ENCODE data around the gene CNOT2.

DNA sequence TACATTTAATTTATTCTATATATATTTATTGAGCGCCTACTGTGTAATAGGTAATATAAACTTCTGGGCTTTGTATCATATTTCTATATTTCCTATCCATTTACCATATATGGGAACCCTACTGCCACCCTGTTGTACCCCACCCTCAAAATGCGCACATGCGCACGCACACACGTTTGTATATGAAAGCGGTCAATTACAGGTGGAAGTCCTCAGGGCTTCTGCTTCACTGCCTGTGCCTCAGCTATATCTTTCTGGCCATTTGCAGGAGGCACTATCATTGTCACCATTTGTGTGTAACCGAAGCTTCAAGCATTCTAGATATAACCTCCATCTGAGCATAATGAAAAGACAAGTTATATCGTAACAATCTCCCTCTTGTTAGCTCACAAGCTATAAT, 91.5 kb downstream of the CNOT2 start:
- TF ChIP-seq SIN3A (IDR thresholded peaks at IDR 0.05; ENCODE audit: borderline replicate concordance, low read depth, low read length) (no peak), MXI1 (IDR thresholded peaks at IDR 0.05; ENCODE audit: low read depth, low read length) (no peak), CTCF (IDR thresholded peaks at IDR 0.05) (no peak)

Measured in SK-N-SH (cell line).